CD4-positive, alpha-beta T cell treated with Interleukin-21 for 1 hour (primary cell): ENCODE measurements around the gene CCDC187.

ENCODE experiments used
- DNase-seq: peaks from one replicate; pipeline ENCODE4 v3.0.0-alpha.2; 2020

The CCDC187 gene

GRCh38 chr9:136339173-136339957 lies 35.5 kb upstream of the CCDC187 start:
- DNase-seq, result peak; percentile 41

DNA sequence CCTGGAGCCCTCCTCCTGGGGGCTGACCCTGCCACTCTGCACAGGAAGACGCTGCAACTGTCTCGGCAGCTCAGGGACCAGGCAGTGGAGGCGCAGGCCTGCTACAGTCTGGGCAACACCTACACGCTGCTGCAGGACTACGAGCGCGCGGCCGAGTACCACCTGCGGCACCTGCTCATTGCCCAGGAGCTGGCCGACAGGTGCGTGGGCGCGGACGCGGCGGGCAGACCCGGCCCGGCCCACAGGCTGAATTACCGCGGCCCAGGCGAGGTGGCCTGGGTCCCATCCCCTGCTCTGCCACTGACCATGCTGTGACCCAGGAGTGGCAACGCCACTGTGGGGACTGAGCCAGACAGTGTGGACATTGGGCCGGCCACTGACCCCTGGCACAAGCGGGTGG lies 34.6 kb upstream of the CCDC187 start:
- DNase-seq, result no peak

- no peak for DNase-seq
These were observed 33.8 kb upstream of the CCDC187 start for GRCh38 chr9:136337416-136338395.

GRCh38 chr9:136336881-136337280 lies 33.0 kb upstream of the CCDC187 start:
- DNase-seq, result no peak

- no peak for DNase-seq
These were observed 32.4 kb upstream of the CCDC187 start for GRCh38 chr9:136336156-136336870.

DNA sequence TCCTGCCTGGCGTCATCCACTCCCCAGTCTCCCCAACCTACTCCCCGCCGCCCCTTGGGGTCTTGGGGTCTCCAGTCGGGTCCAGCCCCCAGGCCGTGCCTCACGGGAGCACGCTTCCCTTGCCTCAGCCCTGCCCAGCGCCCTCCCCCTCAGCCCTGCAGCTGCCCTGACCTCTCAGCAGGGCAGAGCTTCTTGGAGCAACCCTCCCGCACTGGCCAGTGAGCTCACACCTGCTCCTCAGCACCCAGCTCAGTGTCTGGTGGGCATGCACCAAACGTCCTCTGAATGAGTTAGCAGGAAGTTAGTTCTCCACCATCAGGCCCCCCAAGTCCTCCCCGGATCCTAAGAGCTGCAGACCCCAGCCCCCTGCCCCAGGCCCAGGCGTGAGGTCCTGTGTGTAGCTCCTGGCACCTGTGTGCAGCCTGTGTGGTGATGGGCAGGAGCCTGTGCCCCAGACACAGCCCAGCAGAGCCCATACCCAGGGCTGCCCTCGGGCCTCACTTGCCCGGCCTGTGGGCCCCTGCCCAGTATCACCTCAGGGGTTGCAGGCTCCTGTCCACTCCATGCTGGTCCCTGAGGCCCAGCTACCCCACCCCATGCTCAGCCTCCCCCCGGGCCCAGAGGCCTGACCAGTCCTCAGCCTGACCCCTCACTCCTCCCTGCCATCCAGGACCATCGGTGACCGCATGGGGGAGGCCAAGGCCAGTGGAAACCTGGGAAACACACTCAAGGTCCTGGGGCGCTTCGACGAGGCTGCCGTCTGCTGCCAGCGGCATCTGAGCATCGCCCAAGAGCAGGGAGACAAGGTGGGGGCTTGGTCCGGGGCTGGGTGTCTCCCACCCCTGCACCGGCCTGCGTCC lies 31.6 kb upstream of the CCDC187 start:
- no peak for DNase-seq

DNA sequence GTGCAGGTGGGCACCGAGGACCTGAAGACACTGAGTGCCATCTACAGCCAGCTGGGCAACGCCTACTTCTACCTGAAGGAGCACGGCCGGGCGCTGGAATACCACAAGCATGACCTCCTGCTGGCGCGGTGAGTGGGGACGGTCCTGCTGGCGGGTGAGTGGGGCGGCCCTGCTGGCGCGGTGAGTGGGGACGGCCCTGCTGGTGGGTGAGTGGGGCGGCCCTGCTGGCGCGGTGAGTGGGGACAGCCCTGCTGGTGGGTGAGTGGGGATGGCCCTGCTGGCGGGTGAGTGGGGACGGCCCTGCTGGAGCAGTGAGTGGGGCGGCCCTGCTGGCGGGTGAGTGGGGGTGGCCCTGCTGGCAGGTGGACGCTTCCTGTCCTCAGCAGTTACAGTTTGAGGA lies 30.6 kb upstream of the CCDC187 start:
- DNase-seq, result no peak

DNA sequence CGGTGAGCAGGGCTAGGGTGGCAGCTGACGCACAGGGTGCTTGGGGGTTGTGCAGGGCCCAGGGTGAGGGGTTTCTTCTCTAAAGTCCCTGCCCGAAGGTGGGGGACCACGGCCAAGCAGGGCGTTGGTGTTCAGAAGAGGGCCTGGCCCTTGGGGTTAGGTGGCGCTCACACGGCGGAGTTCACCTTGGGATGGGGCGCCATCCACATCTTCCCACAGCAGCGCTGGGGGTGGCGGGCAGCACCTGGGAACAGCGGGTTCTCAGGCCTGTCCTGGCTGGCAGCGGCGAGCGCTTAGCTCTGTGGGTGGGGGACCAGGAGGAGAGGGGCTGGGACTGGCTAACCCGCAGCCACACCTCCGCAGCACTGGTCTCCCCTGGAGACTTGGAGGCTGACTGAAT lies 29.6 kb upstream of the CCDC187 start:
- no peak for DNase-seq

- no peak for DNase-seq
These were observed 29.2 kb upstream of the CCDC187 start for GRCh38 chr9:136333045-136333444.

DNA sequence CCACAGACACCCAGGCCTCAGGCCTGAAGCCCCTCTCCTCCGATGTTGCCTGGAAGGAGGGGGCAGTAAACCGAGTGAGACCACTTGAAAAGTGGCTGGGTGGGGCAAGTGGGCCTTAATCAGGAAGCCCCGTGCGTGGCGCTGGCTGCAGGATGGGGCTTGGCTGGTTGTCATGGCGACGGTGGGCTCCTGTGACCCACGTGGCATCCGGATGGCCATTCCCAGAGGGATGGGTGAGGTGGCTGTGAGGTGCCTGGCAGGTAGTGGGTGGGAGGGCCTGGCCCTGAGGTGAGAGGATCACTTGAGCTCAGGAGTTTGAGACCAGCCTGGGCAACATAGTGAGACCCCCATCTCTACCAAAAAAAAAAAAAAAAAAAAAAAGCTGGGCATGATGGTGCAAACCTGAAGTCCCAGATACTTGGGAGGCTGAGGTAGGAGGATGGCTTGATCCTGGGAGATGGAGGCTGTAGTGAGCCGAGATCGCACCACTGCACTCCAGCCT lies 28.6 kb upstream of the CCDC187 start:
- no peak for DNase-seq

DNA sequence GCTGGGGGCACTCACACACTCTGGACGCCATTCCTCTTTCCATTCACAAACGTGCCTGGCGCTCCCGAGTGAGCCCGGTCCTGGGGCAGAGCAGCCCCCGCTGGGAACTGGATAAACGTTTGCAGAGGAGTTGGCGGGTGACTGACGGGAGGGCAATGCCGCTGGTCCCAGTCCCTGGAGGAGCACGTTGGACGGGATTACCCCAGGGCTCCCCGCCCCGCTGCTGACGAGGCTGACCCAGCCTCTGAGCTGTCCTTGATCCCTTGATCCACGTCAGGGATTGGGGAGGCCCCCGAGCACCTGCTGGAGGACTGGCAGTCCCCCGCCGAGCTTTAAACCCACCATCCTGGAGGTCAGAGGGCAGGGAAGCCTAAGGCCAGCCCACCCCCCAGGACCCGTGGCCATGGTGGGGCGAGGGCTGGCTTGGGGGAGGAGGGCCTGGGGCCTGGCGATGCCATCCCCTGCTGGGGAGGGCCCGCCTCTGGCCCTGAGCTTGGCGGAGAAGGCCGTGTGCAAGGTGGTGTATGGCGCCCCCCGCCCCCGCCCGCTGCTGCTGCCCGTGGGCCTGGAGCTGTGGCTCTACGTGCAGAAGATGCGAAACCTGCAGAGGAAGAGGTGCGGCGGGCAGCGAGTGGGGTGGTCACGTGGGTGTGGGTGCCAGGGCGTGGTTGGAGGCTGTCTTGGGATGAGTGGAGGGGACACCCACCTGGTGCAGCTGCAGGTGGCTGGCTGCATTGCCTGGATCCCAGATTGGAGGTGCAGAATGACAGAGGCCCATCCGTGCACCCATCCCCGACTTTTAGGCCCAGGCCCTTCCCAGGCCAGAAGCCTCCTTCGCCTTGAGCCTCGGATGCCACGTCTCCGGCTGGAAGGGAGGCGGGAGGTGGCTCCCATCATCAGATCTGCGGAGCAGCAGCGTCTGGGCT lies 27.9 kb upstream of the CCDC187 start:
- DNase-seq, result no peak

GRCh38 chr9:136331030-136331429 lies 27.1 kb upstream of the CCDC187 start:
- no peak for DNase-seq

DNA sequence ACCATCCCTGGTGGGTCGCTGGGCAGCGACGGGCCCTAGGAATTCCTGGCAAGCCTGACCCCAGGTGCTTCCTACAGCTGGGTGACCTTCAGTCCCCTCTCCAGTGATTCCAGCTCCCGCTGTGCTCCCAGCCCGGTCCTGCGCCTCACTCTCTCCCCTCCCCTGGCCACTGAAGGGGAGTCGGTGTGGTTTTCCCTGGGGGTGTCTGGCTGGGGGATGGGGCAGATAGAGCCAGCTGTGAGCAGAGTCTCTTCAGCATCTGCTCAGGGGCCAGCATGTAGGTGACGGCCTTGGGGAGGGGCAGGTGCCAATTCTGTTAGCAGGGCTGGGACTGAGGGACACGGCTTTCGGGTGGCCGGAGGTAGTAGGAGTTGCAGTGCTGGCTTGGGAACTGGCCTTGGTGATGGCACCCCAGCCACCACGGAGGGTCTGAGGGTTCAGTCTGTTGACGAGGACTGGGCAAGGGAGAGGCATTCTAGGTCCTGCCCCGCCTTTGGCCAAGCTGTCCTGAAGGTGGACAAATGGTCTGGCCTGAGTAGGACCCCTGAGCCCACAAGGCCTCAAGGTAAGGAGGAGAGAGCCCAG lies 26.6 kb upstream of the CCDC187 start:
- no peak for DNase-seq

- no peak for DNase-seq
These were observed 25.9 kb upstream of the CCDC187 start for GRCh38 chr9:136329636-136330405.

DNA sequence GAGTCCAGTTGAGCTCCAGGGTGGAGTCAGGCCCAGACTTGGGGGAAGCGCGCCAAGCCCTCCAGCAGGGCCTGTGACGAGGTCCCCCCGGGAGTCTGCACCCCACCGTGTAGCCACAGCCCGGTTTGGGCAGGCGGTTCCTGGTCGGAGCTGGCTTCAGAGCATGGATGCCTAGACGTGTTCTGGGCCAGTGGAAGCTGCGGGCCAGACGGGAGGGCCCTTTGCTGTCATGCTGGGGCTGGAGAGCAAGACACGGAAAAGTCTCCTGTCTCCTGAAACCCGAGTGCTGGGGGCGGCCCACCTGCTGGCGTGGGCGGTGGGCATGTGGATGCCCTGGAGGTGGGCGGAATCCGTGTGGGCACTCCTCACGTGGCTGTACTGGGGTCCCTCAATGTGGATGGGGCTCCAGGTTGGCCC lies 25.3 kb upstream of the CCDC187 start:
- no peak for DNase-seq

GRCh38 chr9:136328622-136329041 lies 24.7 kb upstream of the CCDC187 start:
- DNase-seq, result no peak

- DNase-seq, result no peak
These were observed 24.2 kb upstream of the CCDC187 start for GRCh38 chr9:136328011-136328621.

DNA sequence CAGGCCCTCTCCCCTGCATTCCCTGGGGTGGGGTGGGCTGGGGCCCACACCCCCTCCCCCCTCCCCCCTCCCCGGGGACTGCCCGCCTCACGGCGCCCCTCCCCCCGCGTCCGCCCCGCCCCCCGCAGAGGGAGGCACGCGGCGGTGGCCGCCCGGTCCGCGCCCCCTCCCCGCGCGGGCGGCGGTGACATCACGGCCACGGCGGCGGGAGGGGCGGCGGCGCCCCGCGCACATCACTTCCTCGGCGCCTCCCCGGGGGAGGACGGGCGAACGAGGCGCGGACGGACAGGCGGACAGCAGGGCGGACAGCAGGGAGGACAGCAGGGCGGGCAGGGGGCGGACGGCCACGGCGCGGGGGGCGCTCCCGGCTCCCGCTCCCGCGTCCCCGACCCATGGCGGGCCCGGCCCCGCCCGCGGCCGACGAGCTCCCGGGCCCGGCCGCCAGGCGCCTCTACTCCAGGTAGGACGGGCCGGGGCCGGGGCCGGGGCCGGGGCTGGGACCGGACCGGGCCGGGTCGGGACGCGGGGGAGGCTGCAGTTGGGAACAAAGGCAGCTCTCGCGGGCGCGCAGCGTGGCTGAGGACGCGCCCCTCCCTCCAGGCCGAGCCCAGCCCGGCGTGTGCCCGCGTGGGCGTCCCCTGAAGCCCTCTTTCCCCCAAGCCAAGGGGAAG lies 23.5 kb upstream of the CCDC187 start, which contains the start of gene GPSM1:
TSS of gene GPSM1 (plus strand) at position 236 of the 671 bp plus-strand sequence. CDS start at position 393, 157 bp downstream.
- DNase-seq, result peak; percentile 55
